Activated naive CD8-positive, alpha-beta T cell treated with anti-CD3 and anti-CD28 coated beads, Interleukin-2, amount 10 ng/mL, durations not matched to agents 7 days and 5 days (primary cell): Measurements from ENCODE around the gene FAM110A. TPM values are rescaled to one million over a fixed set of nuclear protein-coding genes. Genes with fewer than 3 reads are reported as not detected.

Source experiments
- ATAC-seq: fragments of 150-1000 bp; cut with Tn5 transposase; one replicate; pipeline ENCODE4 v1.10.0; 2021; ENCODE audit warnings: low read depth, moderate library complexity
- POLR2A ChIA-PET: fragments of 350-600 bp; sonication (Branson Sonifier 250); formaldehyde crosslinking; loops from one replicate; lab custom pipeline; 2021; ENCODE audit warnings: antibody characterized with exemption; lab: Charles Lee
- DNase-seq: peaks from one replicate; pipeline ENCODE4 v3.0.0; 2021
- H3K27ac Mint-ChIP-seq: one replicate; pipeline ENCODE4 v1.8.0; 2022; ENCODE audit warnings: mild to moderate bottlenecking, mixed read lengths
- H3K27me3 Mint-ChIP-seq: one replicate; pipeline ENCODE4 v1.8.0; 2022; ENCODE audit warnings: mild to moderate bottlenecking, moderate library complexity, mixed read lengths
- H3K36me3 Mint-ChIP-seq: one replicate; pipeline ENCODE4 v1.8.0; 2021; ENCODE audit warnings: mild to moderate bottlenecking, mixed read lengths
- H3K4me1 Mint-ChIP-seq: one replicate; pipeline ENCODE4 v1.8.0; 2021; ENCODE audit warnings: mixed read lengths
- H3K4me3 Mint-ChIP-seq: one replicate; pipeline ENCODE4 v1.8.0; 2022; ENCODE audit warnings: mild to moderate bottlenecking, moderate library complexity, mixed read lengths
- H3K9me3 Mint-ChIP-seq: one replicate; pipeline ENCODE4 v1.8.0; 2021; ENCODE audit warnings: mixed read lengths
- total RNA-seq, 2 experiments: library from RNA; stranded (reverse); gene quantifications; one replicate each; pipeline ENCODE4 v1.2.3, GENCODE V29; 2021

FAM110A gene
- total RNA-seq, 2 experiments from 2014 or later = 44.5 to 50.6 TPM

- H3K27ac Mint-ChIP-seq = peak overlapping the region; percentile 6
- POLR2A ChIA-PET = no interaction called here
- no peaks in the 10 kb centered on the region for H3K36me3 Mint-ChIP-seq
- peaks cover 7% of the 10 kb centered on the region for H3K4me1 Mint-ChIP-seq
- no peak overlapping the region for H3K4me3 Mint-ChIP-seq
- DNase-seq (no peak), ATAC-seq (no peak)
- no peaks in the 10 kb centered on the region for H3K9me3 Mint-ChIP-seq
- H3K27me3 Mint-ChIP-seq = no peaks in the 10 kb centered on the region
Observed at GRCh38 chr20:872855-873520, 39.5 kb downstream of the FAM110A start.

DNA sequence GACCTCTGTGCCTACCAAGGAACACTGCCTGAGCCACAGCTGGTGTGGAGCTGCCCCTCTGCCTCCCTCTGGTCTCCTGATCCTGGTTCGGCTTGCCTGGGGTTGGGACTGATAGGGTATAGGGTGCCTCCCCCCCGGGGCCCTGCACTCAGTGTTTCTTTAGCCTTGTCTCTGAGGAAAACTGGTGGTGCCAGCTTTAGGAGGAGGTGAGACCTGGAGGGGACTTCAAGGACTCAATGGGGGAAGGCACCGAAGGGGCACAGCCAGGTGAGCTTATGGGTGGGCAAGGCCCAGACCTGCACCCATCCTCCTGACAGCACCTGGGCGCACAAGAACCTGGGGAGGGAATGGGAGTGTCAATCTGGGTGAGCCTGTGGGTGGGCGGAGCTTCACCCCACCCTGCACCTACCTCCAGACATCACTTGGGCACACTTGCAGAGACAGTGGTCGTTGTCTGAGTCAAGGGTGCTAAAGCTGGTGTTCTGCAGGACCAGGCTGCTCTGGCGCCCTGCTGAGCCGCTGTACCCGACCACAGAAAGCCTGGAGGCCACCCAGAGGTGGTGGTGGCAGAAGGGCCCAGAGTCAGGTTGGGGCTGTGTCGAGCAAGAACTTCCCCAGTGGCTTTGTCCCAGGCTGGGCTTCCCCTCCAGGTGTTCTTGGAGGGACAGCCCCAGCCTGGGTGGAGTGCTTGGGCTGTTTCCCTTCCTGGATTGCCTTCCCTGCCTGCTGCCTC is 40.5 kb downstream of the FAM110A start:
- Mint-ChIP-seq H3K9me3 (no peaks in the 10 kb centered on the region), H3K4me3 (no peak overlapping the region), H3K27me3 (no peaks in the 10 kb centered on the region), H3K36me3 (no peaks in the 10 kb centered on the region), H3K27ac (no peak overlapping the region), H3K4me1 (peaks cover 7% of the 10 kb centered on the region)
- no peak for DNase-seq
- POLR2A ChIA-PET = no interaction called here
- ATAC-seq = no peak

- no peak for ATAC-seq
- no peaks in the 10 kb centered on the region for H3K27me3 Mint-ChIP-seq
- no peaks in the 10 kb centered on the region for H3K36me3 Mint-ChIP-seq
- H3K4me1 Mint-ChIP-seq = peaks cover 9% of the 10 kb centered on the region
- no peak overlapping the region for H3K27ac Mint-ChIP-seq
- no peaks in the 10 kb centered on the region for H3K9me3 Mint-ChIP-seq
- POLR2A ChIA-PET = no interaction called here
- no peak overlapping the region for H3K4me3 Mint-ChIP-seq
- no peak for DNase-seq
Observed at GRCh38 chr20:875115-875514, 41.6 kb downstream of the FAM110A start.

DNA sequence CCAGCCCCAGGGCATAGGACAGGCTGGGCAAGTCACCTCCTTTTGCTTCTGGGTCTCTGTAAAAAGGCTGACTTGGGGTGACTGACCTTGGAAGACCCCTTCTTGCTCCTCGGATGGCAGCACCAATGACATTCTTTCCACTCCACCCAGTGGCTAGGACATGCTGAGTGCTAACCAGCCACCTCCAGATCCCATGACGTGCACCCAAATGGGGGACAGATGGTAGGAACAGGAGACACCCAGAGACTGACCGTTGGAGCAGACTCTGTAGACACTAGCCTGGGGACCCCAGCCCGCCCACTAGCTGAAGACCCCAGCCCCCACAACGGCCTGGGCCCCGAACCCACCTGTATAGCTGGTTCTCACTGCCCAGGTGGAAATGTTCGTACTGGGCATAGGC is 44.3 kb downstream of the FAM110A start:
- DNase-seq (no peak), ATAC-seq (no peak)
- H3K4me1 Mint-ChIP-seq = peaks cover 20% of the 10 kb centered on the region
- H3K27me3 Mint-ChIP-seq = no peaks in the 10 kb centered on the region
- no peak overlapping the region for H3K27ac Mint-ChIP-seq
- POLR2A ChIA-PET = no interaction called here
- no peaks in the 10 kb centered on the region for H3K36me3 Mint-ChIP-seq
- no peak overlapping the region for H3K4me3 Mint-ChIP-seq
- H3K9me3 Mint-ChIP-seq = no peaks in the 10 kb centered on the region

DNA sequence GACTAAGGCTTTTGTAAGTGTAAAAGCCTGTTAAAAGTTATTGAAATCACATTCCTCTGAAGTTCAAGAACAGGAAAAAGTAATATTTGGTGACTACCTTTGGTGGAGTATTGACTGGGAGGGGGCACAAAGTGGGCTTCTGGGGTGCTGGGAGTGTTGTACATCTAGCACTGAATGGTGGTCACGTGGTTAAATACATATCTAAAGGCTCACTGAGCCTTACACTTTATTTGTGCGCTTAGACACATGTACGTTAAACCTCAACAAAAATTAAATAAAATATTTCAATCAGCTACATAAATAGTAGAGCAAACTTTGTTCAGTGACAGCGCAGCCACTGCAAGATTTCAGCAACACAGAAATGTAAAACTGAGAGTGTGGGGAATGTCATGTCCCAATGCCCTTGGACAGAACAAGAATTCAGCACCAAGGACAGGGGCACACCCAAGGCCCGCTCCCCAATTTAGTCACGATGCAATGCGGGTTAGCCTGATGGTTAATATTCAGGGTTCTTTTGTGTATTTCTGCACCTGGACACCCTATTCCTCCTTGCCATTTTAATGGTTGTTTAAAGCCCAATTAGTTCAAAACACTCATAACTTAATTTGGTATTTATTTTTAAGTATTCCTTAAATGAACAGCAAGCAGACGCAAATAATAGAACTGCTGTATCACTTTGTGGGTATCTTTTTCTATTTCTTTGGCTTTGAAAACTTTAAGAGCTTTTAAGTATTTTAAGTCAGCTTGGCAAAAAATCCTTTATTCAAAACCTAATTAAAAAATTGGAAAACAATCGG is 45.2 kb downstream of the FAM110A start:
- ATAC-seq (no peak), DNase-seq (no peak)
- Mint-ChIP-seq H3K36me3 (no peaks in the 10 kb centered on the region), H3K27me3 (no peaks in the 10 kb centered on the region), H3K27ac (no peak overlapping the region), H3K4me1 (peaks cover 15% of the 10 kb centered on the region), H3K9me3 (no peaks in the 10 kb centered on the region), H3K4me3 (no peak overlapping the region)
- POLR2A ChIA-PET = no interaction called here

DNA sequence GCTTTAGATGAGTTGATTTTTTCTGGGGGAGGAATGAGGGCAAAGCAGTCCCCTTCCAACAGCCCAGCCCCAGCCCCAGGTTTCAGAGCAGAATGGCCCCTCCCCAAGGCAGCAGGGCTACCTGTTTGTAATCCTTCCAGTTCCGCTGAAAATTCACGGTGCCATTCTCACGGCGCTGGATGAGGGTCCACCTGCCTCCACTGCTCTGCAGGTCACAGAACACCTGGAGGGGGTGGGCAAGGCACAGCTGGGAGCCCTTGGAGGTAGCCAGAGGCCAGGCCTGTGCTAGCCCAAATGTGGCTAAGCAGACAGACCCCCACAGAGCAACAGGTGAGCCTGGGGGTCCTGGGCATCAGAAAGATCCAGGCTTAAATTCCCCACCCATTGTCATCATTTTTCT is 46.1 kb downstream of the FAM110A start:
- peaks cover 4% of the 10 kb centered on the region for H3K36me3 Mint-ChIP-seq
- no peaks in the 10 kb centered on the region for H3K9me3 Mint-ChIP-seq
- POLR2A ChIA-PET = no interaction called here
- no peak overlapping the region for H3K4me3 Mint-ChIP-seq
- H3K4me1 Mint-ChIP-seq = peaks cover 13% of the 10 kb centered on the region
- DNase-seq = no peak
- no peaks in the 10 kb centered on the region for H3K27me3 Mint-ChIP-seq
- ATAC-seq = no peak
- no peak overlapping the region for H3K27ac Mint-ChIP-seq

DNA sequence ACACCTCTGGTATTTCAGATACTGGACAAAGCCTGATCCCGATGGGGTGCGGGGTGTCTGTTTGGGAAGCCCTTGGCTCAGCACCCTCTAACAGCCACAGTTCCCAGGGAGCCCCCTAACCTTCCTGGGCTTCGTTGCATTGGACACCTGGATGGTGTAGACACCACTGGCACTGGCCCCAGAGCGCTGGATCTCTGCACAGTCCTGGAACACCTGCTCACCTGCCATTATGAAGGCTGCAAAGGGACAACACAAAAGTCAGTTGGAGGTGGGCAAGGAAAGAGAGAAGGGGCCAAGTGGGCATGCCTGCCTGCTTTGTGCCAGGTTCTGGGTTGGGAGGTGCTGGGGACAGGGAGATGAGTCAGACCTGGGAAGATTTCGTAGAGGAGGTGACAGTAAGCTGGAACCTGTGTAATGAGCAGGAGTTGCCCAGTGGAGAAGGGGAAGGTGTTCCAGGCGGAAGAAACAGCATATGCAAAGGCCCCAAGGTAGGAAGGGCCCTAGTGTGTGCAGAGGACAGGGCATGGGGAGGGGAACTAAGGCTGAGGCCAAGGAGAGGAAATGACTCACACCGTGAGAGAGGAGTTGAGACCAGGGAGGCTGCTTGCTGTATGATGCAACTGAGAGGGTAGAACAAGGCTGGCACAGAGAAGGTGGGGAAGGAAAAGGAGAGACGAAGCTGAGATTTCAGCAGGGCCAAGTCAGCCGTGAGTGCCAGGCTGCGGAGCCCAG is 47.7 kb downstream of the FAM110A start:
- H3K9me3 Mint-ChIP-seq = no peaks in the 10 kb centered on the region
- H3K27ac Mint-ChIP-seq = peak overlapping the region; percentile 81
- peaks cover 16% of the 10 kb centered on the region for H3K4me1 Mint-ChIP-seq
- no peak for DNase-seq
- peaks cover 8% of the 10 kb centered on the region for H3K27me3 Mint-ChIP-seq
- peaks cover 4% of the 10 kb centered on the region for H3K36me3 Mint-ChIP-seq
- POLR2A ChIA-PET = no interaction called here
- peak; percentile 98 for ATAC-seq
- H3K4me3 Mint-ChIP-seq = peak overlapping the region; percentile 56

- POLR2A ChIA-PET = no interaction called here
- H3K4me3 Mint-ChIP-seq = peak overlapping the region; percentile 56
- H3K36me3 Mint-ChIP-seq = peaks cover 4% of the 10 kb centered on the region
- DNase-seq (no peak), ATAC-seq (no peak)
- peaks cover 16% of the 10 kb centered on the region for H3K4me1 Mint-ChIP-seq
- H3K27me3 Mint-ChIP-seq = peaks cover 8% of the 10 kb centered on the region
- H3K9me3 Mint-ChIP-seq = no peaks in the 10 kb centered on the region
- H3K27ac Mint-ChIP-seq = peak overlapping the region; percentile 81
Observed at GRCh38 chr20:881783-882144, 48.2 kb downstream of the FAM110A start.

DNA sequence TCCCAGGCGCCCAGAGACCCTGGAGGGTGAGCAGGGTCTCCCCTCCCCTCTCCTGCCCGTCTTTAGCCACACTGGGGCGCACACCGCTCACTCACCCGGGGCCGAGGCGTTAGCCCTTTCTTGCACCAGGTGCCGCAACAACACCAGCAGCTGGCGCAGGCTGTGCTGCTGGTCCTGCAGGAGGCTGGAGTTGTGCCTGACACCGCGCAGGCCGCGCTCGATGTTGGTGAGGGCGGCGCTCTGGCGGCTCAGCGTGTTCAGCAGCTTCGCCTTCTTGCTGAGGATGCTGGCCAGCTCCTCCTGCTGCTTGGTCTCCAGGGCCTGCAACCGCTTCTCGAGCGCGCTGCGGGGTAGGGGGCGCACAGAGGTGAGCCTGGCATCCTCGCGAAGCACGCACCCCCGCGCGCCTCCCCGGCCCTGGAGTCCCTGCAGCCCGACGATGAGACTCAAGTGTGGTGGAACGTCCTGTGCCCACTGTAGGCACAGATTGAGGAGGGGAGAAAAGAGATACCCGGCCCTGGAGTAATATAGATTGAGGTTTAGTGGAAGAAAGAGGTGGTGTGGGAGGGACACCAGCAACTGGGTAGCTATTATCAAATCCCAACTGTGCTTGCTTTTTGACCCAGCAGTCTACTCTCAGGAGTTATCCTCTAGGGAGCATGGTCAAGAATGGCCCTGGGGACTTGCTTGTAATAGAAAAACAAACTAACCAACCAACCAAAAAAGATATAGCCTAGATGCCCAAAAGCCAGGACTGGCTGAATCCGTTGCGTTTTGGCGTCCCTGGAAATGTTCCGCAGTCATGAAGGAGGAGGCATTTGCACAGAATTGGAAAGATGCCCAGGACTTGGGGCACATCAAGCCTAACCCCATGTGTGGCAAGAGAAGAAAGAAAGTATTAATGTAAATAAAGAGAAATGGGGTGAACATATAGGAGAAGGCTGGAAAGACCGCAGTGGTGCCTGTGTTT is 51.8 kb downstream of the FAM110A start:
- H3K27ac Mint-ChIP-seq = no peak overlapping the region
- ATAC-seq = no peak
- POLR2A ChIA-PET = no interaction called here

GRCh38 chr20:887137-887536 is 53.6 kb downstream of the FAM110A start:
- H3K4me3 Mint-ChIP-seq = no peak overlapping the region
- ATAC-seq (no peak), DNase-seq (no peak)
- POLR2A ChIA-PET = interaction anchor here (1.3 kb wide), 1 partner anchor 53 kb away, joined by 5 read pairs; the partner anchor contains the start of gene FAM110A
- H3K9me3 Mint-ChIP-seq = no peaks in the 10 kb centered on the region
- H3K27ac Mint-ChIP-seq = no peak overlapping the region
- H3K36me3 Mint-ChIP-seq = peaks cover 4% of the 10 kb centered on the region
- peaks cover 3% of the 10 kb centered on the region for H3K4me1 Mint-ChIP-seq
- H3K27me3 Mint-ChIP-seq = peaks cover 8% of the 10 kb centered on the region

More for the DNA sequence above, 51.8 kb downstream of the FAM110A start:
- Mint-ChIP-seq H3K4me3 (no peak overlapping the region), H3K27me3 (peaks cover 8% of the 10 kb centered on the region), H3K9me3 (no peaks in the 10 kb centered on the region), H3K36me3 (peaks cover 4% of the 10 kb centered on the region), H3K4me1 (peaks cover 13% of the 10 kb centered on the region)
- no peak for DNase-seq

GRCh38 chr20:888057-888456 is 54.5 kb downstream of the FAM110A start:
- Mint-ChIP-seq H3K36me3 (peaks cover 4% of the 10 kb centered on the region), H3K27me3 (peaks cover 11% of the 10 kb centered on the region), H3K4me1 (peaks cover 3% of the 10 kb centered on the region), H3K27ac (no peak overlapping the region), H3K9me3 (no peaks in the 10 kb centered on the region), H3K4me3 (no peak overlapping the region)
- POLR2A ChIA-PET = interaction anchor here (1.3 kb wide), 1 partner anchor 54 kb away, joined by 5 read pairs; the partner anchor contains the start of gene FAM110A
- ATAC-seq (no peak), DNase-seq (no peak)

DNA sequence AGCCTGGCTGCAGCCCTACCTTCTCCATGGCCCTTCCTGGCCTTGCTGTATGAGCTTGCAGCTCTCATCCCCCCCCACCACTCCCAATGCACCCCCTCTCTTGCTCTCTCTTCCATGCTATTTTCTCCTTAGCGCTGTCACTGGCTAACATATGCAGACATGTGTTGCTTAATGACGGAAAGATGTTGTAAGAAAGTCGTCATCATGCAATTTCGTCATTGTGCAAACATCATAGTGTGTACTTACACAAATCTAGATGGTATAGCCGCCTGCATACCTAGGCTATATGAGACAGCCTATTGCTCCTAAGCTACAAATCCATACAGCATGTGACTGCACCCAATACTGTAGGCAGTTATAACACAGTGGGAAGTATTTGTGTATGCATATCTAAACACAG is 55.6 kb downstream of the FAM110A start:
- Mint-ChIP-seq H3K4me1 (peaks cover 3% of the 10 kb centered on the region), H3K27me3 (peaks cover 17% of the 10 kb centered on the region), H3K36me3 (peaks cover 2% of the 10 kb centered on the region), H3K4me3 (no peak overlapping the region), H3K27ac (no peak overlapping the region), H3K9me3 (no peaks in the 10 kb centered on the region)
- ATAC-seq (no peak), DNase-seq (no peak)
- POLR2A ChIA-PET = no interaction called here
